Adipocyte (in vitro differentiated cells): ENCODE measurements around the gene RBL2.
"Not testable (repeated sequence)": the region's sequence is repeated elsewhere in the genome, so short reads cannot be mapped to it uniquely, and the experiment has no call there.

Experiments
- DNase-seq: peaks from one replicate; pipeline ENCODE4 v3.0.0-alpha.2; 2015; ENCODE audit warnings: low read depth
- H3K27me3 ChIP-seq: replicated peaks from 2 replicates; pipeline ENCODE4 v1.7.0; 2013; ENCODE audit warnings: mild to moderate bottlenecking, low read length, moderate library complexity; ENCODE audit not compliant: control insufficient read depth, insufficient read depth
- H3K36me3 ChIP-seq: 2 replicates; pipeline ENCODE4 v1.7.0; 2013; ENCODE audit warnings: low read length, mild to moderate bottlenecking, moderate library complexity; ENCODE audit not compliant: control insufficient read depth, insufficient read depth, severe bottlenecking
- H3K4me1 ChIP-seq: 2 replicates; pipeline ENCODE4 v1.7.0; 2013; ENCODE audit warnings: mild to moderate bottlenecking, low read length, moderate library complexity; ENCODE audit not compliant: control insufficient read depth, insufficient read depth
- H3K4me3 ChIP-seq: 2 replicates; pipeline ENCODE4 v1.7.0; 2013; ENCODE audit warnings: mild to moderate bottlenecking, low read length, moderate library complexity
- H3K9ac ChIP-seq: 2 replicates; pipeline ENCODE4 v1.7.0; 2013; ENCODE audit warnings: mild to moderate bottlenecking, low read length, moderate library complexity
- H3K9me3 ChIP-seq: 2 replicates; pipeline ENCODE4 v1.7.0; 2013; ENCODE audit warnings: mild to moderate bottlenecking, low read length, moderate library complexity; ENCODE audit not compliant: control insufficient read depth

RBL2 gene

DNA sequence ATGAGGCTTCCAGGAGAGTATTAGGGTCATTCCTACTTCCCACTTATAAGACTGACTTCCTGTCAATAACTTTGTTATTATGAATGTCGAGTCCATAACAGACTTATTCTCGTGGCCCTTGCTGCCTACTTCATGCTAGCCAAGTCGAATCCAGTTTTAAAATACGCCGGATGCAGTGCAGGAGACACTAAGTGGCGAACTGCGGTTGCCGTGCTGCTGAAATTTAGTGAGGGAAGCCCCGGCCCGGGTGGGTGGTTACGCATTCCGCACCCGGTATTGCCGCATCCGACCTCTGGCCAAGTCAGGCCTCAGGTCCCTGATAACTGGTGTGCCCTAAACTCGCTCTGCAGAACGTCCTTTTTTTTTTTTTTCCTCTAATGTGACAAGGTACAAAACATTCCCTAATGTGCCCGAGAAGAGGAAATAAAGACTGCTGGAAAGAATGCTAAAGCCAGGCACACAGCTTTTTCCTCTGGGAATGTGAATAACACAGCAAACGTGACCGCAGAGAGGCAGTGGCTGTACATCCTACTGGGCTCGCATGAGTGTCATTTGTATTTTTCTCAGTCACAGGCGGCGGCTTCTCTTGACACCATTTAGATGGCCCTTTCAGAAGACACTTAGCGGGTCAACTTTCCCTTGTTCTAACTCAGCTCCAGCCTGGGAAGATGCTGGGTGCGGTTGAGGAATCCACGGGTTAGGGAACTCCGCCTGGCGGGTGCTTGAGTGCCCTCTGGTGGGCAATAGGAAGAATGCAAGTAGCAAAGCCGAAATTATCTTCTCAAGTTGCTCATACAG is 75.8 kb downstream of the RBL2 start:
- H3K9me3 ChIP-seq, result no peaks in the 10 kb centered on the region
- H3K36me3 ChIP-seq, result no peaks in the 10 kb centered on the region
- peak overlapping the region; percentile 58 for H3K4me3 ChIP-seq
- no peaks in the 10 kb centered on the region for H3K27me3 ChIP-seq
- H3K4me1 ChIP-seq, result peaks cover 6% of the 10 kb centered on the region
- peak; percentile 87 for DNase-seq
- H3K9ac ChIP-seq, result peak overlapping the region; percentile 57

DNA sequence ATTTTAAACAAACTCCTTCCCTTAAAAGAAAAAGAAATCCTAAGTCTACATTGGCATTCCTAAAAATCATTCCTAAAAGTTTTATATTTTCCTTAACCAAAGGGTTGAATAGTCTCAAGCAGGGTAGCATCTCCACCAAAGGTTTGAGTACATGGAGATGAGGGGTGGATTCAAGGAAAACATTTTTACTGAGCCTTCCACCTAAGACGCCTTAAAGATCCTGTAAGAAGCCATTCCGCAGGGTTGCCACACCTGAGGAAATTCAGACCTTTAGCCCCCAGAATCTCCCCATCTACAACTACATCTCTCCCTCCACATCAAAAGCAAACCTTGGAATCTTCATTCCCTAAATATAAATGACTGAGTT is 76.4 kb downstream of the RBL2 start:
- Histone ChIP-seq H3K27me3 (no peaks in the 10 kb centered on the region), H3K9me3 (no peaks in the 10 kb centered on the region), H3K4me3 (no peak overlapping the region), H3K4me1 (peaks cover 6% of the 10 kb centered on the region), H3K36me3 (no peaks in the 10 kb centered on the region), H3K9ac (peak overlapping the region; percentile 5)
- DNase-seq, result no peak

DNA sequence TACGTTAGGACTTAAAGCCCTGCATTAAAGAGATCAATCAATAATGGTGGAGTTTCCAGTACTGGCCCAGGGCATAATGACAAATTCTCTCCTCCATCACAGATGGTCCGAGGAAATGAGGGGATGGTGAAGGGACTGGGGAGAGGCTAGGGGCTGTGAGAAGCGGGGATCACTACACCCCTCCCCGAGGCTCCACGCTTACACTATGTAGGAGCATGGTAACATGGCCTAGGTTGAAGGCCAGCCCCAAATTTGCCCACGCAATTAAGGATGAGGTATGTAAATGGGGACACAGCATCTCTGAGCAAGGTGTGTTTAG is 76.8 kb downstream of the RBL2 start:
- H3K9me3 ChIP-seq, result no peaks in the 10 kb centered on the region
- no peaks in the 10 kb centered on the region for H3K36me3 ChIP-seq
- DNase-seq, result no peak
- peaks cover 6% of the 10 kb centered on the region for H3K4me1 ChIP-seq
- H3K27me3 ChIP-seq, result no peaks in the 10 kb centered on the region
- H3K4me3 ChIP-seq, result no peak overlapping the region
- no peak overlapping the region for H3K9ac ChIP-seq

- Histone ChIP-seq H3K9ac (no peak overlapping the region), H3K27me3 (no peaks in the 10 kb centered on the region), H3K4me1 (peaks cover 6% of the 10 kb centered on the region), H3K4me3 (no peak overlapping the region), H3K9me3 (no peaks in the 10 kb centered on the region), H3K36me3 (no peaks in the 10 kb centered on the region)
- no peak for DNase-seq
Observed at GRCh38 chr16:53511403-53512280, 77.4 kb downstream of the RBL2 start.

DNA sequence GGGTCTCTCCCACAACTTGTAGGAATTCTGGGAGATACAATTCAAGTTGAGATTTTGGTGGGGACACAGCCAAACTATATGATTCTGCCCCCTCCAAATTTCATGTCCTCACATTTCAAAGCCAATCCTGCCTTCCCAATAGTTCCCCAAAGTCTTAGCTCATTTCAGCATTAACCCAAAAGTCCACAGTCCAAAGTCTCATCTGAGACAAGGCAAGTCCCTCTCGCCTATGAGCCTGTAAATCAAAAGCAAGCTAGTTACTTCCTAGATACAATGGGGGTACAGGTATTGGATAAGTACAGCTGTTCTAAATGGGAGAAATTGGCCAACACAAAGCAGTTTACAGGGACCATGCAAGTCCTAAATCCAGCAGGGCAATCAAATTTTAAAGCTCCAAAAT is 78.5 kb downstream of the RBL2 start:
- H3K4me1 ChIP-seq, H3K36me3 ChIP-seq: not testable (repeated sequence)

DNA sequence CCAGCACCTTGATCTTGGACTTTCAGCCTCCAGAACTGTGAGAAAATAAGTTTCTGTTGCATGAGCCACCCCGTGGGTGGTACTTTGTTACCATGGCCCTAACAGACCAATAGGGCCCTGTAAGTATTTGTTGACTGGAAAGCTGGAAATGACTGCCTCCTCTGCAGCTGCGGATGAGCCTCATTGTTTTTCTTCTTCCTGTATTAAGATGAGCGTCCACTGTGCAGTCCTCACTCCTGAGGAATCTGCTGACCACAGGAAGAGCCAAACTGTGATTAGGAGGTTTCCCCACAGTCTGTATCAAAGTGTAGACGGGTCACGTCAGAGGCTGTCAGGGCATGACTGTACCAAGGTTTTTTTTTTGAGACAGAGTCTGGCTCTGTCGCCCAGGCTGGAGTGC is 81.0 kb downstream of the RBL2 start:
- DNase-seq, result no peak
- H3K9me3 ChIP-seq, result no peaks in the 10 kb centered on the region
- H3K27me3 ChIP-seq, result peaks cover 5% of the 10 kb centered on the region
- H3K4me1 ChIP-seq, result peaks cover 5% of the 10 kb centered on the region
- no peaks in the 10 kb centered on the region for H3K36me3 ChIP-seq
- no peak overlapping the region for H3K4me3 ChIP-seq
- no peak overlapping the region for H3K9ac ChIP-seq

More for the DNA sequence above, 78.5 kb downstream of the RBL2 start:
- not testable (repeated sequence) for H3K27me3 ChIP-seq, H3K9ac ChIP-seq, H3K4me3 ChIP-seq, DNase-seq, H3K9me3 ChIP-seq

GRCh38 chr16:53515811-53516210 is 81.5 kb downstream of the RBL2 start:
- Histone ChIP-seq H3K27me3 (peaks cover 5% of the 10 kb centered on the region), H3K4me1 (peaks cover 9% of the 10 kb centered on the region), H3K9me3 (no peaks in the 10 kb centered on the region), H3K9ac (no peak overlapping the region), H3K4me3 (no peak overlapping the region), H3K36me3 (no peaks in the 10 kb centered on the region)
- no peak for DNase-seq

DNA sequence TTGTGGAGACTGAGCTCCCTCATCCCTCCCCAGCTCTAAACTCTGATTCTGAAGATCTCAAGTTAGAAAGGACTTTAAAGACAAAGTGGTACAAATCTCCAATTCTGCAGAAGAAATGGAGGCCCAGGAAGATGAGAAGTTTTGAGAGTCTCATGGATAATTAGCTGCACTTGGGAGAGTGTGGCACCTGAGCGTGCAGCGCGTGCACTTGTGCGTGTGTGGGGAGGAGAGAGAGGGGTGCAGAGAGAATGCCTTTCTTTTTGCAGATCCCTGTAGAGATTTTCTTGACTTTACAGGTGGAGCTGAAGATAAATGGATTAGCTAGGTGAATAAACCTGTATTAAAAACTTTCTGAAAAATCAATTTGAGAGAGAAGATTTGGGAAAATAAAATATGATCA is 83.6 kb downstream of the RBL2 start:
- Histone ChIP-seq H3K4me1 (peaks cover 13% of the 10 kb centered on the region), H3K9me3 (no peaks in the 10 kb centered on the region), H3K27me3 (peaks cover 5% of the 10 kb centered on the region), H3K9ac (no peak overlapping the region), H3K4me3 (no peak overlapping the region), H3K36me3 (no peaks in the 10 kb centered on the region)
- no peak for DNase-seq

DNA sequence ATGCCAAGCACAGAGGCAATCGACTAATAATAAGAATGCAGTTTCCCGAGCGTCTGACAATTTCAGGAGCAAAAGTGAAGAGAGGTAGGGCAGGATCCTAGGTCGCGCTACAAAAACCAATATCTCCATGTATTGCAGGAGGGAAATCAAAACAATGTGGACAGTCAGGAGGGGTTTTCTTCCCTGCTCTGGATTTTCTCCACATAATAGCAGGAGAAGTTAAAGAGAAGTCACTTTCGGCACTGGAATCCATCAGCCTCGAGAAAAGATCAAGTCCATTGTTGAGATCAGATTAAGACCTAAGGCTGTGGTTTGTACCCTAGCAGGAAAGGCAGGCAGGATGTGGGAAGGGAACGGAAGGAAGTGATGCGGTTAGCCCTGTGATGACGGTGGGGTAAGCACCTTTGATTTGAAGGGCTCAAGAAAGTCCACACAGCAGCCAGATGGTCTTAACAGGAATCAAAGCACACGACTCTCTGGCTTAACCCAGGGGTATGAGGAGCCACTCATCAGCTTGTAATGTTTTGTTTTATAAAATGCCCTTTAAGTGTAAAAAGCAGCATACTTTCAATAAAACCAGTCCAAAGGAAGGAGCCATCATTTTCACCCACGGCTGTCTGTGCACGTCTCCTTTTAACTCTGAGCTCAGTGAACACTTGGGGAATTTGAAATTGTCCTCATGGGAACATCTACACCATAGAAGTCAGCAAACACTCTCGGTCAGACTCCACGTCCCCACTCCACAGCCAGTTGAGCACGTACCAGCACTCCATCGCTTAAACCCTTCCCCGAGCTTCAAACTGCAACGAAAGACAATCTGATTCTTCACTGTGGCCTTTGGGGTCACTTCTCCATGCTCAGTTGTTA is 84.5 kb downstream of the RBL2 start:
- peaks cover 8% of the 10 kb centered on the region for H3K27me3 ChIP-seq
- H3K9ac ChIP-seq, result no peak overlapping the region
- DNase-seq, result peak; percentile 10
- no peaks in the 10 kb centered on the region for H3K9me3 ChIP-seq
- H3K36me3 ChIP-seq, result no peaks in the 10 kb centered on the region
- no peak overlapping the region for H3K4me3 ChIP-seq
- peaks cover 13% of the 10 kb centered on the region for H3K4me1 ChIP-seq

DNA sequence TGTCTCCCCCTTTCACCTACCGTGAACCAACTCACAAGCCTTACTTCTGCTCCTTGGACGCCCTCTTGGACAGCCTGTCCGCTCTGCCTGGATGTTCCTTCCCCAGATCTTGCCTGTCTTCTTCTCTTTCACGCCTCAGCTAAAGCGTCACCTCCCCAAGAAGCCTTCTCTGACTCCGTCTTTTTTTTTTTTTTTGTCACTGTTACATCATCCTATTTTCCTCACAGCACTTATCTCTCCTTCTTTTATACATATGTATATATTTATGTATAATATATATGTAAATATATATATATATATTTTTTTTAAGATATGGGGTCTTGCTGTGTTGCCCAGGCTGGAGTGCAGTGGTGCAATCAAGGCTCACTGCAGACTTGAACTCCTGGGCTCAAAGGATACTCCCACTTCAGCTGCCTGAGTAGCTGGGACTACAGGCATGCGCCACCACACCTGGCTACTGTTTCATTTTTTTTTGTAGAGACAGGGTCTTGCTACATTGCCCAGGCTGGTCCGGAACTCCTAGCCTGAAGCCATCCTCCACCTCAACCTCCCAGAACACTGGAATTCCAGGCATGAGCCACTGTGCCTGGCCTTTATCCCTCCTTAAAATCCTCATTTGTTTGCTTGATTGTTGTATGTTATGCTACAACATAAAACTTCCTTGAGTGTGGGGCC is 85.3 kb downstream of the RBL2 start:
- Histone ChIP-seq H3K4me1 (peaks cover 13% of the 10 kb centered on the region), H3K9ac (no peak overlapping the region), H3K4me3 (no peak overlapping the region), H3K27me3 (peaks cover 10% of the 10 kb centered on the region), H3K36me3 (no peaks in the 10 kb centered on the region), H3K9me3 (no peaks in the 10 kb centered on the region)
- DNase-seq, result no peak
